Fibroblast of lung (primary cell): Measurements from ENCODE around the gene GREB1. TPM values are rescaled to one million over a fixed set of nuclear protein-coding genes. Genes with fewer than 3 reads are reported as not detected.

ENCODE experiments used
- DNase-seq, 2 donors: peaks; one replicate each; pipeline versions ENCODE4 v3.0.0 to v3.0.0-alpha.2; 2010; ENCODE audit warnings: low read depth in 2 of 2
- H2AFZ ChIP-seq: 2 replicates; pipeline ENCODE4 v1.5.1; 2012; ENCODE audit warnings: low read length, control low read depth, inconsistent platforms
- H3K27ac ChIP-seq: 2 replicates; pipeline ENCODE4 v1.5.1; 2011; ENCODE audit warnings: low read length, control low read depth; ENCODE audit not compliant: insufficient read depth
- H3K27me3 ChIP-seq: 2 replicates; pipeline ENCODE4 v1.5.1; 2011; ENCODE audit warnings: mild to moderate bottlenecking, low read length; ENCODE audit not compliant: control insufficient read depth, insufficient read depth
- H3K36me3 ChIP-seq: 2 replicates; pipeline ENCODE4 v1.5.1; 2011; ENCODE audit warnings: low read length; ENCODE audit not compliant: control insufficient read depth, insufficient read depth
- H3K4me1 ChIP-seq: 2 replicates; pipeline ENCODE4 v1.5.1; 2011; ENCODE audit warnings: low read length; ENCODE audit not compliant: control insufficient read depth, insufficient read depth; ENCODE audit errors: extremely low read depth
- H3K4me2 ChIP-seq: 2 replicates; pipeline ENCODE4 v1.5.1; 2011; ENCODE audit warnings: low read length, control low read depth; ENCODE audit not compliant: insufficient read depth; ENCODE audit errors: extremely low read depth
- H3K4me3 ChIP-seq, 4 experiments: fragments of 200-600 bp in 1 of 4; sonication (generic) in 1 of 4; replicated peaks in 1 of 4; 2 replicates each; pipeline ENCODE4 v1.5.1; 2011 to 2016; ENCODE audit warnings: low read length in 4 of 4, low read depth in 3 of 4, mild to moderate bottlenecking in 3 of 4, control low read depth in 2 of 4, inconsistent platforms in 1 of 4, mixed read lengths in 1 of 4; ENCODE audit not compliant: insufficient read depth in 1 of 4; ENCODE audit errors: control extremely low read depth in 1 of 4
- H3K79me2 ChIP-seq: 2 replicates; pipeline ENCODE4 v1.5.1; 2012; ENCODE audit warnings: mild to moderate bottlenecking, low read length, inconsistent platforms; ENCODE audit not compliant: control insufficient read depth, insufficient read depth
- H3K9ac ChIP-seq: 2 replicates; pipeline ENCODE4 v1.5.1; 2011; ENCODE audit warnings: mild to moderate bottlenecking, low read length, control low read depth; ENCODE audit not compliant: insufficient read depth
- H3K9me3 ChIP-seq: 2 replicates; pipeline ENCODE4 v1.5.1; 2012; ENCODE audit warnings: low read depth, low read length; ENCODE audit not compliant: control insufficient read depth, insufficient read depth
- H4K20me1 ChIP-seq: 2 replicates; pipeline ENCODE4 v1.5.1; 2011; ENCODE audit warnings: low read length; ENCODE audit not compliant: control insufficient read depth, insufficient read depth; ENCODE audit errors: extremely low read depth
- CTCF ChIP-seq, 2 donors: IDR thresholded peaks in 1 of 2; conservative IDR thresholded peaks in 1 of 2; 1 replicate in 1 of 2; 2 replicates in 1 of 2; pipeline ENCODE4 v1.5.1; 2011 to 2012; ENCODE audit warnings: low read length in 2 of 2, control low read depth in 1 of 2, inconsistent platforms in 1 of 2, low read depth in 1 of 2, mild to moderate bottlenecking in 1 of 2
- EZH2 ChIP-seq: IDR thresholded peaks from 2 replicates; pipeline ENCODE4 v1.5.1; 2012; ENCODE audit warnings: low read length, control low read depth, mild to moderate bottlenecking; ENCODE audit errors: missing control alignments
- polyA plus RNA-seq, 2 donors: library from polyadenylated mRNA; depleted of rRNA in 1 of 2; stranded (reverse) in 1 of 2; unstranded in 1 of 2; fragments of >200 nt; gene quantifications; 2 replicates each; pipeline ENCODE4 v1.2.1, GENCODE V29; 2011 to 2012; ENCODE audit warnings: missing spikeins in 1 of 2
- total RNA-seq: library from RNA; depleted of rRNA; stranded (reverse); fragments of >200 nt; gene quantifications from 2 replicates; pipeline ENCODE4 v1.2.1, GENCODE V29; 2014

Gene GREB1
- total and polyA plus RNA-seq, 2 donors (not counting 1 experiment from before 2014, with no cell fraction given) = 0.06 to 2.0 TPM

GRCh38 chr2:11543337-11544216, 9.7 kb downstream of the GREB1 start:
- no peak for DNase-seq
- Histone ChIP-seq H3K4me1 (no peaks in the 10 kb centered on the region), H3K79me2 (no peaks in the 10 kb centered on the region), H3K27me3 (peaks cover 18% of the 10 kb centered on the region), H3K27ac (no peak overlapping the region), H3K36me3 (no peaks in the 10 kb centered on the region), H2AFZ (no peak overlapping the region), H3K9ac (no peak overlapping the region), H4K20me1 (no peaks in the 10 kb centered on the region), H3K4me2 (no peak overlapping the region), H3K4me3 (no peak overlapping the region), H3K9me3 (no peaks in the 10 kb centered on the region)
- no peak for TF ChIP-seq EZH2
- TF ChIP-seq CTCF (conservative IDR thresholded peaks at IDR 0.05 in 1 of 2, IDR thresholded peaks at IDR 0.05 in 1 of 2; ENCODE audit: low read depth in 1 of 2, low read length in 2 of 2) = no peak

- Histone ChIP-seq H3K4me3 (no peak overlapping the region), H4K20me1 (no peaks in the 10 kb centered on the region), H3K4me1 (no peaks in the 10 kb centered on the region), H3K4me2 (no peak overlapping the region), H3K9ac (no peak overlapping the region), H3K27me3 (peaks cover 10% of the 10 kb centered on the region), H3K9me3 (no peaks in the 10 kb centered on the region), H3K27ac (no peak overlapping the region), H3K36me3 (no peaks in the 10 kb centered on the region), H2AFZ (no peak overlapping the region), H3K79me2 (no peaks in the 10 kb centered on the region)
- DNase-seq = no peak
- TF ChIP-seq CTCF (conservative IDR thresholded peaks at IDR 0.05 in 1 of 2, IDR thresholded peaks at IDR 0.05 in 1 of 2; ENCODE audit: low read depth in 1 of 2, low read length in 2 of 2) (no peak), EZH2 (no peak)
Measured at GRCh38 chr2:11546072-11546471, 12.2 kb downstream of the GREB1 start.

GRCh38 chr2:11547912-11548497, 14.2 kb downstream of the GREB1 start:
- Histone ChIP-seq H3K4me2 (no peak overlapping the region), H4K20me1 (no peaks in the 10 kb centered on the region), H3K9ac (no peak overlapping the region), H3K27me3 (no peaks in the 10 kb centered on the region), H3K27ac (no peak overlapping the region), H3K9me3 (no peaks in the 10 kb centered on the region), H2AFZ (no peak overlapping the region), H3K4me1 (no peaks in the 10 kb centered on the region), H3K36me3 (no peaks in the 10 kb centered on the region), H3K79me2 (no peaks in the 10 kb centered on the region), H3K4me3 (no peak overlapping the region)
- no peak for DNase-seq
- TF ChIP-seq CTCF (conservative IDR thresholded peaks at IDR 0.05 in 1 of 2, IDR thresholded peaks at IDR 0.05 in 1 of 2; ENCODE audit: low read depth in 1 of 2, low read length in 2 of 2) = no peak
- no peak for TF ChIP-seq EZH2
